NCI-H510A treated with DMSO at 0.1 percent for 48 hours (cell line): Measurements from ENCODE around the gene NANOG.
A peak's percentile ranks its signal among the peaks of the same experiment; 100 is the strongest.
"Not testable (repeated sequence)": the region's sequence is repeated elsewhere in the genome, so short reads cannot be mapped to it uniquely, and the experiment has no call there.

ENCODE experiments used
- DNase-seq: peaks from one replicate; lab custom pipeline; 2025; lab: John Stamatoyannopoulos, UW

The NANOG gene

GRCh38 chr12:7806319-7806718 lies 17.1 kb downstream of the NANOG start:
- not testable (repeated sequence) for DNase-seq

GRCh38 chr12:7806863-7807487 lies 17.8 kb downstream of the NANOG start:
- DNase-seq, result peak; percentile 4

GRCh38 chr12:7825754-7826153 lies 36.6 kb downstream of the NANOG start:
- not testable (repeated sequence) for DNase-seq

- not testable (repeated sequence) for DNase-seq
These were observed 40.5 kb downstream of the NANOG start for GRCh38 chr12:7829737-7830136.

GRCh38 chr12:7832059-7832696 lies 43.0 kb downstream of the NANOG start:
- no peak for DNase-seq

- DNase-seq, result not testable (repeated sequence)
These were observed 44.0 kb downstream of the NANOG start for GRCh38 chr12:7833201-7833600.

- DNase-seq, result no peak
These were observed 44.6 kb downstream of the NANOG start for GRCh38 chr12:7833831-7834230.

- no peak for DNase-seq
These were observed 45.5 kb downstream of the NANOG start for GRCh38 chr12:7834701-7835100.

GRCh38 chr12:7835116-7835515 lies 45.9 kb downstream of the NANOG start:
- DNase-seq, result no peak

GRCh38 chr12:7835766-7836165 lies 46.6 kb downstream of the NANOG start:
- no peak for DNase-seq

GRCh38 chr12:7837366-7837765 lies 48.2 kb downstream of the NANOG start:
- no peak for DNase-seq

GRCh38 chr12:7839226-7839625 lies 50.0 kb downstream of the NANOG start:
- not testable (repeated sequence) for DNase-seq

GRCh38 chr12:7839848-7840247 lies 50.6 kb downstream of the NANOG start:
- DNase-seq, result not testable (repeated sequence)

GRCh38 chr12:7842444-7842843 lies 53.2 kb downstream of the NANOG start:
- not testable (repeated sequence) for DNase-seq

GRCh38 chr12:7843149-7843548 lies 53.9 kb downstream of the NANOG start:
- not testable (repeated sequence) for DNase-seq

GRCh38 chr12:7843583-7843982 lies 54.4 kb downstream of the NANOG start:
- not testable (repeated sequence) for DNase-seq

- DNase-seq, result no peak
These were observed 54.9 kb downstream of the NANOG start for GRCh38 chr12:7844116-7844515.

- DNase-seq, result not testable (repeated sequence)
These were observed 58.3 kb downstream of the NANOG start for GRCh38 chr12:7847226-7848097.

GRCh38 chr12:7848098-7848422 lies 58.9 kb downstream of the NANOG start:
- DNase-seq, result not testable (repeated sequence)
